NB4 (cell line): ENCODE results near the gene ADAM33.

Source experiments
- POLR2A ChIP-seq: IDR thresholded peaks from 2 replicates; pipeline ENCODE4 v1.6.1; 2011; ENCODE audit warnings: mild to moderate bottlenecking; ENCODE audit not compliant: insufficient read length; ENCODE audit errors: extremely low read depth
- TF ChIP-seq, protein P1 (sequence below): IDR thresholded peaks from one replicate; pipeline ENCODE4 v1.5.1; 2012; ENCODE audit warnings: low read depth, low read length

GRCh38 chr20:3707508-3707899, 25.7 kb upstream of the ADAM33 start:
- TF ChIP-seq, protein P1, sequence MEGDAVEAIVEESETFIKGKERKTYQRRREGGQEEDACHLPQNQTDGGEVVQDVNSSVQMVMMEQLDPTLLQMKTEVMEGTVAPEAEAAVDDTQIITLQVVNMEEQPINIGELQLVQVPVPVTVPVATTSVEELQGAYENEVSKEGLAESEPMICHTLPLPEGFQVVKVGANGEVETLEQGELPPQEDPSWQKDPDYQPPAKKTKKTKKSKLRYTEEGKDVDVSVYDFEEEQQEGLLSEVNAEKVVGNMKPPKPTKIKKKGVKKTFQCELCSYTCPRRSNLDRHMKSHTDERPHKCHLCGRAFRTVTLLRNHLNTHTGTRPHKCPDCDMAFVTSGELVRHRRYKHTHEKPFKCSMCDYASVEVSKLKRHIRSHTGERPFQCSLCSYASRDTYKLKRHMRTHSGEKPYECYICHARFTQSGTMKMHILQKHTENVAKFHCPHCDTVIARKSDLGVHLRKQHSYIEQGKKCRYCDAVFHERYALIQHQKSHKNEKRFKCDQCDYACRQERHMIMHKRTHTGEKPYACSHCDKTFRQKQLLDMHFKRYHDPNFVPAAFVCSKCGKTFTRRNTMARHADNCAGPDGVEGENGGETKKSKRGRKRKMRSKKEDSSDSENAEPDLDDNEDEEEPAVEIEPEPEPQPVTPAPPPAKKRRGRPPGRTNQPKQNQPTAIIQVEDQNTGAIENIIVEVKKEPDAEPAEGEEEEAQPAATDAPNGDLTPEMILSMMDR: no peak
- no peak for TF ChIP-seq POLR2A
